ENCODE results near the gene CTAGE15. TPM values are rescaled to one million over a fixed set of nuclear protein-coding genes. Genes with fewer than 3 reads are reported as not detected.

CTAGE15 gene, protein sequence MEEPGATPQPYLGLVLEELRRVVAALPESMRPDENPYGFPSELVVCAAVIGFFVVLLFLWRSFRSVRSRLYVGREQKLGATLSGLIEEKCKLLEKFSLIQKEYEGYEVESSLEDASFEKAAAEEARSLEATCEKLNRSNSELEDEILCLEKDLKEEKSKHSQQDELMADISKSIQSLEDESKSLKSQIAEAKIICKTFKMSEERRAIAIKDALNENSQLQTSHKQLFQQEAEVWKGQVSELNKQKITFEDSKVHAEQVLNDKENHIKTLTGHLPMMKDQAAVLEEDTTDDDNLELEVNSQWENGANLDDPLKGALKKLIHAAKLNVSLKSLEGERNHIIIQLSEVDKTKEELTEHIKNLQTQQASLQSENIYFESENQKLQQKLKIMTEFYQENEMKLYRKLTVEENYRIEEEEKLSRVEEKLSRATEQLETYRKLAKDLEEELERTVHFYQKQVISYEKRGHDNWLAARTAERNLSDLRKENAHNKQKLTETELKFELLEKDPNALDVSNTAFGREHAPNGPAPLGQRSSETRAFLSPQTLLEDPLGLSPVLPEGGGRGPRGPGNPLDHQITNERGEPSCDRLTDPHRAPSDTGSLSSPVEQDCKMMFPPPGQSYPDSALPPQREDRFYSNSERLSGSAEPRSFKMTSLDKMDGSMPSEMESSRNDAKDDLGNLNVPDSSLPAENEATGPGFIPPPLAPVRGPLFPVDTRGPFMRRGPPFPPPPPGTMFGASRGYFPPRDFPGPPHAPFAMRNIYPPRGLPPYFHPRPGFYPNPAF
- not detected in 2 replicates for total RNA-seq

DNA sequence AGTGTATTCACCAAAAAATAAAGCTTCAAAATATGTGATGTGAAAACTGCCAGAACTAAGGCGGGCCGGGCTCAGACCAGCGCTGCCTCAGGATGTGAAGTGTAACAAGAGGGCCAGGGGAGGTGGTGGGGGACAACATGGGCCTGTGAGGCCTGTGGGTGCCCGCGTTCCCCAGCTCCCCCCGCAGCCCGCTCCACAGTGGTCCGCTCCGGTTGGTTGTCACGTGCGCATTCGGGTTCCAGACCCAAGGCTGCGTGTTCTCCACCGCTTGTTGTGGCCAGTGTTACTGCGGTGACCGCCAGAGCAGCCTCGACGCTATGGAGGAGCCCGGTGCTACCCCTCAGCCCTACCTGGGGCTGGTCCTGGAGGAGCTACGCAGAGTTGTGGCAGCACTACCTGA lies at the start of gene CTAGE15:
Gene CTAGE15 (plus strand): TSS at position 301 of the 400 bp plus-strand sequence. CDS start 17 bp downstream, at position 318.

DNA sequence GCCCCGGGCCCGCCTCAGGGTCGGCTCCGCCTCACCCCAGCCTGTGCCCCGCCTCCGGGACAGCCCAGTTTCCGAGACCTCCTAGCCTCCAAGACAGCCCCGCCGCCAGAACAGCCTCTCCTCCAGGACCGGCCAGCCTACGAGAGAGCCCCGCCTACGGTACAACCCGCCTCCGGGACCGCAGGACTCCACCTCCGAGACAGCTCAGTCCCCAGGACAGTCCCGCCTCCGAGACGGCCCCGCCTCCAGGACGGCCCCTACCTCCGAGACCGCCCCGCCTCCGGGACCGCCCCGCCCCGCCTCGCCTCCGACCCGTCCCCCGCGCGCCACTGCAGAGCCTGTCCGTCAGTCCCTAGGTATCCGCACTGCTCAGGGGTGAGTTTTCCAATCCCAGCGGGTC lies 49.0 kb downstream of the CTAGE15 start, which contains the start of gene TCAF2:
Gene TCAF2 (plus strand): TSS at position 329 of the 400 bp plus-strand sequence.

Other genes starting within 250 kb of the CTAGE15 start
- 0.54 and 1.2 TPM in 2 replicates for gene FAM131B, start 209.1 kb upstream of the CTAGE15 start, total RNA-seq
- gene ZYX, start 190.5 kb upstream of the CTAGE15 start, total RNA-seq: 244 and 257 TPM in 2 replicates
- 0.07 TPM in 1 of 2 replicates, not detected in the other for gene EPHA1, start 162.9 kb upstream of the CTAGE15 start, total RNA-seq
- gene TAS2R60, start 128.3 kb upstream of the CTAGE15 start, total RNA-seq: not detected in 2 replicates
- not detected in 2 replicates for gene TAS2R41, start 93.9 kb upstream of the CTAGE15 start, total RNA-seq
- 16.5 and 19.4 TPM in 2 replicates for gene TCAF2, start 49.2 kb downstream of the CTAGE15 start, total RNA-seq
- not detected in 2 replicates for gene CTAGE6, start 185.9 kb downstream of the CTAGE15 start, total RNA-seq